ENCODE measurements around the gene LOC128125822.

- TF ChIP-seq CTCF (IDR thresholded peaks at IDR 0.05) (no peak), POLR2A (IDR thresholded peaks at IDR 0.05) (no peak)
Measured at GRCh38 chr6:63549076-63549475, 23.2 kb upstream of the LOC128125822 start.

All from Peyer's patch (tissue), 4 donors.